Activated T-cell treated with anti-CD3 and anti-CD28 coated beads, Interleukin-2, amount 50 U/mL, for 4 hours (primary cell): Measurements from ENCODE around the gene ERICH6. TPM values are rescaled to one million over a fixed set of nuclear protein-coding genes. Genes with fewer than 3 reads are reported as not detected.

Experiments
- ATAC-seq, 2 donors: fragments of 200-7000 bp; cut with Tn5 transposase; one replicate each; pipeline ENCODE4 v1.10.0; 2021
- DNase-seq: peaks from one replicate; pipeline ENCODE4 v3.0.0-alpha.2; 2020
- H3K27me3 Mint-ChIP-seq: one replicate; pipeline ENCODE4 v1.8.0; 2021; ENCODE audit warnings: low read depth, mixed read lengths
- H3K36me3 Mint-ChIP-seq: one replicate; pipeline ENCODE4 v1.8.0; 2022; ENCODE audit warnings: mixed read lengths; ENCODE audit not compliant: insufficient read depth
- H3K4me1 Mint-ChIP-seq: one replicate; pipeline ENCODE4 v1.8.0; 2021; ENCODE audit warnings: low read depth, mixed read lengths
- H3K4me3 Mint-ChIP-seq: one replicate; pipeline ENCODE4 v1.8.0; 2021; ENCODE audit warnings: mild to moderate bottlenecking, moderate library complexity, mixed read lengths
- H3K9me3 Mint-ChIP-seq: one replicate; pipeline ENCODE4 v1.8.0; 2021; ENCODE audit warnings: mixed read lengths
- total RNA-seq, 3 donors: library from RNA; stranded (reverse); gene quantifications; one replicate each; pipeline ENCODE4 v1.2.1, GENCODE V29; 2021

The ERICH6 gene
- total RNA-seq, 3 donors from 2014 or later: not detected

DNA sequence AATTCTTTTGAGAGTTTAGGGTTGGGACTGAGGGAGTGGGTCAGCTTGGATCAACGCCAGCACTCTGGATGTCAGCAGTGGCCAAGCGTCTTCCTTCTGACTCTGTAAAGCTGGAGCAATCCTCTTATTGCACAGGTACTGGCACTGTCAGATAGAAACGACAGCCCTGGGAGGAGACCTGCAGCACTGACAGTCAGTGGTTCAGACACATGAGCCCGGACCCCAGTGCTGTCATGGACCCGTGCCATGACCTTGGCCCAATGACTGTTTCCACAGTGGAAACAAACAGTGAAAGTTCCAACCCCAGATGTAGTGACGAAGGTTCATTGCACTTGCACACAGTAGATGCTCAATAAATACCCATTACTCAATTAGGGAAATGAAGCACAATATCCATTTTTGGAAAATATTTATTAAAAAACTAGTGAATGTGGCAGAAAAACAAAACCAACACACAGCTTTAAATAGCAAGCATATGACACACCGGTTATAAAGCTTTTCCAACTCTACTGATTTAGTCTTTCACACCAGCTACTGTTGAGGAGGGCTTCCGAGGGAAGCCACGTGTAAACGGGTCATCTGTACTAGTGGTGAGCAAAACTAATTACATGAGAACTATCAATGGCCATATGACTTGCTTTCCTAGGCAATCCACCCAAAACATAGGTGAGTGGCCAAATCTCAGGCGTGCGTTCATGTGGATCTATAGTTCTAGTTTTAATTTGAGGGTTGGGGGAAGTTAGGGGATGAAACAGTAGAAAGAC is 37.2 kb upstream of the ERICH6 start:
- Mint-ChIP-seq H3K4me1 (peaks cover 89% of the 10 kb centered on the region), H3K36me3 (peaks cover 49% of the 10 kb centered on the region), H3K9me3 (no peaks in the 10 kb centered on the region), H3K27me3 (no peaks in the 10 kb centered on the region), H3K4me3 (peak overlapping the region; percentile 75)
- DNase-seq: no peak
- no peak for ATAC-seq

DNA sequence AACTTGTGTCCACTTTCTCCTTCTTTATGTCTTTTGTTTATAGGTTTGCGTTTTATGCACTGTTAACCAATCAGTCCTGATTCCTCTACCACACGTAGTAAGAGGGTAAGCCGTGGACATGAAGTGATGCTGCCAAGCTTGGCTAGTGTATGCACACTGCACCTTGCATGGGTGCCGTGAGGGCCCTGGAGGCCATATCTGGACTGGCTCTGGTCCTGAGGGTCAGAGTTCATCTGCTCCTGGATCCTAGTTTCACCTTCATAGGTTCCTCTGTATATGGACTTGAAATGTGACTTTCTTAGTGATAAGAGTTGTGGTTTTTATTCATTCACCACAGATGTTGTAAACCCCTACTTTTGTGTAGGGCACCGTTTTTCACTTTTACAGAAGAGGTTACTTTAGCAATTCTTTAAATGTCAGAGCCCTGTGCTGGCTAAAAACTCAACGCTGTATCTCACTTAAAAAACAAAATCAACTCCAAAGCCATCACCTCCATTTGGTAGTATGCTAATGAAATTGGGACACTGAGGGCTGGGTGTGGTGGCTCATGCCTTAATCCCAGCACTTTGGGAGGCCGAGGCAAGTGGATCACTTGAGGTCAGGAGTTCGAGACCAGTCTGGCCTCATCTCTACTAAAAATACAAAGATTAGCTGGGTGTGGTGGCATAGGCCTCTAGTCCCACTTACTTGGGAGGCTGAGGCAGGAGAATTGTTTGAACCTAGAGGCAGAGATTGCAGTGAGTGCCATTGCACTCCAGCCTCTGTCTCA is 36.3 kb upstream of the ERICH6 start:
- no peaks in the 10 kb centered on the region for H3K27me3 Mint-ChIP-seq
- peaks cover 48% of the 10 kb centered on the region for H3K36me3 Mint-ChIP-seq
- peak; percentile 46 to 59 for ATAC-seq
- H3K4me1 Mint-ChIP-seq: peaks cover 83% of the 10 kb centered on the region
- DNase-seq: no peak
- no peaks in the 10 kb centered on the region for H3K9me3 Mint-ChIP-seq
- H3K4me3 Mint-ChIP-seq: peak overlapping the region; percentile 75

DNA sequence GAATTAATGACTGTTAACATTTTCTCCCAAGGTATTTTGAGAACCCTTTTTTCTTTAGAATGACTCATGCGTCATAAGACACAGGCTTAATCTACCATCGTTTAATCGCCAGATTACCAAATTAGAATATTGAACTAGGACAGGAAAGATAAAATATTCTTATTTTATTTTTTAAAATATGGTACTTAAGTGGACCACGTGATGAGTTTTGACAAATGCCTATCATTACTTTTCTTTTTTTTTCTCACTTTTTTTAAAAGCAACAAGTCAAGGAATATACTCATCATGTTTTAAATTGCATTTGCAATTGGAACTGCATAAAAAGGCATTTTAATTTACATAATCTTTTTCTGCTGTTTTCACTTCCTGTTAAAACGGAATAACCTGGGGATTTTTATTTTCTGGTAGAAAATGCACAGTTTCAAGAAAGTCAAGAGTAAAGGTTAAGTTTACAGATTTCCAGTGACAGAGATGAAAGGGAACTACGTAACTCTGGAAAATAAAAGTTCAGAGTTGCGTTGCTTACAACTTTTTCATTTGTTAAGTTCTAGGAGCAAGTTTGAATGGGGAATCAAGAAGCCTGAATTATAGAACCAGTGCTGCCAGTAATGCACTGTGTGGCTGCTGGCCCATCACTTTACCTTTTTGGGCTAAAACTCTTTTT is 35.6 kb upstream of the ERICH6 start:
- Mint-ChIP-seq H3K9me3 (no peaks in the 10 kb centered on the region), H3K4me1 (peaks cover 76% of the 10 kb centered on the region), H3K36me3 (peaks cover 45% of the 10 kb centered on the region), H3K27me3 (no peaks in the 10 kb centered on the region), H3K4me3 (peak overlapping the region; percentile 75)
- ATAC-seq (peak; percentile 26 to 38), DNase-seq (no peak)

DNA sequence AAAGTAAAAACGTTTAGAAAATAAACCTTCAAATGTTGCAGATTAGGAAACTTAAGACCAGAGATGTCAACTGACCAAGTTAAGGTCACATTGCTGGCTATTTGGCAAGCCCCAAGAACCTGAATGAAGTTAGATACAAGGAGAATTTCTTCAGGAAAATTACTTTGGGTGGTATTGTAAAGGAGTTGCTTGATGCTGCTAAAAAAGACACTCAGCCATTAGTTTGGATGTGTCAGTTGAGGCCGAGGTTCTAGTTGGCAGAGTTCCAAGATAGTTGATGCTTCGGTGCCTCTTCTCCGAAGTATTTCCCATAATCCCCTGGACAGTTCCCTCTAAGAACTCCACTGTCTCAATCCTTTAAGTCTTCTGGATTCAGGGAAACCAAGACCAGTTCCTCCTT is 35.0 kb upstream of the ERICH6 start:
- peaks cover 70% of the 10 kb centered on the region for H3K4me1 Mint-ChIP-seq
- H3K9me3 Mint-ChIP-seq: no peaks in the 10 kb centered on the region
- no peaks in the 10 kb centered on the region for H3K27me3 Mint-ChIP-seq
- peaks cover 41% of the 10 kb centered on the region for H3K36me3 Mint-ChIP-seq
- DNase-seq (no peak), ATAC-seq (no peak)
- H3K4me3 Mint-ChIP-seq: peak overlapping the region; percentile 46

DNA sequence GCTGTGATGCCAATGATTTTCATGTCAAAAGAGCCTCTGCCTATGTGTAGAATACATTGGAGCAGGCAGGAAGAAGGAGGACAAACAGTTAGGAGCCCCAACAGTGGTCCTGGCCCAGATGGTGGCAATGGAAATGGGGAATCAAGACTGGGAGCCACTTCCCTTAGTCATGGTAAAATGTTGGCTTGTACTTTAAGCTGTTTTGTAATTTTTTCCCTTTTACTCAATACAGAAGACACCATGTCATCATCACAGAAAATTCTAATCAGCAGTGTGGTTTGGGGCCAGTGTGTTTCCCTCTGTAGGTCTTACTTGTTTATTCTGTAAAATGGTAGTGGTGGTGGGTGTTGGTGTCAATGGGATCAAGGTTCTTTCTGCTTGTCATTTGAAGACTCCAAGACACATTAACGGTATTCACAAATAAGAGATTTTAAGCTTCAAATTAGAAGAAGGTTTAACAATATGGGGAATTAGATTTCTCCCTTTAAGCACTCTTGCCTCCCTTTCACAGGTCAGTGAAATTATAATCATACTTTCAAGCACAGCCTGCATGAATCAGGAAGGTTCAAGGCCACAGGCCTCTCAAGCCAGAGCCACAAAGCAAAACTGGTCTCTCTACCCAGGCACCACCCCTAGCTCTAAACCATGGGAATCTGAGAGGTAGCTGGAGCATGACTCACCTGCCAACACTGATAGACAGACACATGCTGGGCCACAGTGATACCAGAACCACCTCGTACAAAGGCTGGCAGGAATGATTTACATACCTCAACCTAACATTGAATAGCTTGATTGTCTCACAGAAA is 34.4 kb upstream of the ERICH6 start:
- ATAC-seq: peak; percentile 70 to 76

DNA sequence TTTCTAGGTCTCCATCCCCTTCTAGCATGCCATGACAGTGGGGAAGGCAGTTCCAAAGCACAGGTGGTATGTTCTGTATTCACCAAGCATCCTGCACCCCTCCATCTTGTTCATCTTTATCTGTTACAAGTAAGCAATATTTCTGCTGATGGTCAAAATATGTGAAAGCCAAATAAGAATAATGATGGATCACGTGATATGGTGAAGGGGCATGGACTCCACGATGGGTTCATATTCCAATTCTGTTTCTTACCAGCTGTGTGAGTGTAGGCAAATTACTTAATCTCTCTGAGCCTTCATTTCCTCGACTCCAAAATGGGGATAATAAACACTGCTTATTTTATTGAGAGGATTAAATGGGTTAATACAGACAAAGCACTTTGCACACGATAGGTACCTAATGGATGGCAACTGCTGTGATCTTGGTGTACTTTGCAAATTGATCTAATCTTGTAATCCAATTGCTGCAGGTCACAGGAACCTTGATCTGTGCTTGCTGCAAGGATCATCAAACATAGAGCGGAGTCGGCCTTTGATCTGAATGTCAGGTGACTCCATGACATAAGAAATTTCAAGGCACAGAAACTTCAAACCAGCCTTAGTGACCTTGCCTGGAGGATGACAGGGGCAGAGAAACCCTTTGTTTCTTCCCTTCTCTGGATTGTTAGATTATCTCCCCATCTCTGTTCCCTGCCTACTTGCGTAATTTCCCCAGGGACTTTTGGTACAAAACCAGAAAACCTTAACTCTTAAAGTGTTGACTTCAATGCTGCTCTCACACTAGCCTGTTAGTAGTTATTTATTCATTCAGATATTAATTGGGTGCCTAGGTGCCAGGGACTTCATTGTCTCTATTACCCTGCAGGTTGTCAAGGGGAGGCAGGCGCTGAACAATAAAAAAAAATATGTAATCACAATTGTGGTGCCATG is 33.4 kb upstream of the ERICH6 start:
- peaks cover 56% of the 10 kb centered on the region for H3K4me1 Mint-ChIP-seq
- no peak overlapping the region for H3K4me3 Mint-ChIP-seq
- H3K27me3 Mint-ChIP-seq: no peaks in the 10 kb centered on the region
- ATAC-seq: no peak
- peaks cover 27% of the 10 kb centered on the region for H3K36me3 Mint-ChIP-seq
- DNase-seq: no peak
- H3K9me3 Mint-ChIP-seq: no peaks in the 10 kb centered on the region

More for the DNA sequence above, 34.4 kb upstream of the ERICH6 start:
- Mint-ChIP-seq H3K4me3 (peak overlapping the region; percentile 46), H3K36me3 (peaks cover 36% of the 10 kb centered on the region), H3K9me3 (no peaks in the 10 kb centered on the region), H3K4me1 (peaks cover 64% of the 10 kb centered on the region), H3K27me3 (no peaks in the 10 kb centered on the region)
- peak; percentile 21 for DNase-seq

DNA sequence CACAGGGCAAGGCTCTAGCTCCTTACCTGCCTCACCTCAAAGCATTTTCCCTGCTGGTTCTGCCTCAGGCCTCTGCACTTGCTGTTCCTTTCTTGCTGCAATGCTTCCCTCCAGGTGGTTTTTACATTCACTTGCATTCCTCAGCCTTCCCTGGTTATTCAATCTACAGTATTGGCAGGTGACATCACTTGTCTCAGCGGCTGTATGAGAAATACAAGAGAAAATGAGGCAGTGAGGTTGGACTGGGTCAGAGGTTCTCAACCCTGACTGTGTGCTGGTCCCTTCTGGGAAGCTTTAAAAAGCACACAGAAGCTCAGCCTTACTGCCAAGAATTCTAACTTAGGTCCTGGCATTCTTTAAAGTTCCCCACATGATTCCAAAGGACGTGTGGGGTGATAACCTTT is 32.6 kb upstream of the ERICH6 start:
- Mint-ChIP-seq H3K27me3 (no peaks in the 10 kb centered on the region), H3K36me3 (peaks cover 23% of the 10 kb centered on the region), H3K9me3 (no peaks in the 10 kb centered on the region), H3K4me1 (peaks cover 48% of the 10 kb centered on the region), H3K4me3 (no peak overlapping the region)
- no peak for DNase-seq
- no peak for ATAC-seq

DNA sequence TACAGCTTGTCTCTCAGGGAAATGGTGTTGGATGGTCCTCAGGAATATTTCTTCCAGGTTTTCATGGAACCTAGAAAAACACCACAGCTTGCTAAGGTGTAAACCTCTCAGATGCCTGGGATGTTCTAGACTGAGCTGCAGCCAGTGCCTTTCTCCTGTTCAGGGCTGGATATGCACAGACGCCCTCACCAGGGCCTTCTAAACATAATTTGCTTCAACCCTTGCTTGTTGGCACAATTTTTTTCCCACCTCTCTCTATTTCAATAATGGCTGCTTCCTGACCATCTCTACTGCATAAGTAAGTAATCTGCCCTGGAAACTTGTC is 31.0 kb upstream of the ERICH6 start:
- DNase-seq: no peak
- Mint-ChIP-seq H3K36me3 (peaks cover 12% of the 10 kb centered on the region), H3K9me3 (no peaks in the 10 kb centered on the region), H3K27me3 (no peaks in the 10 kb centered on the region), H3K4me1 (peaks cover 33% of the 10 kb centered on the region), H3K4me3 (no peak overlapping the region)
- no peak for ATAC-seq

DNA sequence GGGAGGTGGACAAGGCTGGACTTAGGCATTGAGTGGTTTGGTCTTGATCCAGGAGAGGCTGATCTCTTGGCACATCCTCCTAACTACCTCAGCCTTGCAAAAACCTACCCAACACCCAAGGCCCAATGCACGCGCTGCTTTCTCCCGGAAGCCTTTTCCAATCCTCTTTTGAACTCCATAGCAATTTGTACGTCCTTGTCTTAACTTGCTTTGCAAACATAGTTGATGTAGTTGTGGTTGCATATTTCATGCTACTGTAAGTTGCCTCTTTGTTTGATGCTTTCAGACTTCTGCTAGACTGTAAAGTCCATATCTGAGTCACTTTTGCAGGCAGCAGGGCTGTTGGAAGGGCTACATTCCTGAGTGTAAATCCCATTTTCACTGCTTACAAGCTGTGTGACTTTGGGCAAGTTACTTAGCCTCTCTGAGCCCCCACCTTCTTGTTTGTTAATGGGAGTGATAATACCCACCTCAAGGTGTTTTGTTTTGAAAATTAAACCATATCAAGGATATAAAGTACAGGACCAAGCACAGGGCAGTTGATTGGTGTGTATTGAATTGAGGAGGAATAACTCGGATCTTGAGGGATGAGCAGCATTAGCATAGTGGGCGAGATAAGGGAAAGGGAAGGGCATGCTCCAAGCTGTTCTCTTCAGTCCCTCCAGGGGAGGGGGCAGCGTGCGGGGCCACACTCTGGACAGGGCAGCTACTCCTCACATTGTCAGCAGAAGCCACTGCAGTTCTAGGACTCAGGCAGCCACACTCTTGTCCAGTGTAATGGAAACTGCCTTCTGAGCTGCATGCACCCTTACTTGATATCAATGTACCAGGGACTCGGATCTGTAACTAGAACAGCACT is 30.4 kb upstream of the ERICH6 start:
- no peak for DNase-seq
- Mint-ChIP-seq H3K4me3 (no peak overlapping the region), H3K4me1 (peaks cover 27% of the 10 kb centered on the region), H3K27me3 (no peaks in the 10 kb centered on the region), H3K9me3 (no peaks in the 10 kb centered on the region), H3K36me3 (peaks cover 12% of the 10 kb centered on the region)
- no peak for ATAC-seq

DNA sequence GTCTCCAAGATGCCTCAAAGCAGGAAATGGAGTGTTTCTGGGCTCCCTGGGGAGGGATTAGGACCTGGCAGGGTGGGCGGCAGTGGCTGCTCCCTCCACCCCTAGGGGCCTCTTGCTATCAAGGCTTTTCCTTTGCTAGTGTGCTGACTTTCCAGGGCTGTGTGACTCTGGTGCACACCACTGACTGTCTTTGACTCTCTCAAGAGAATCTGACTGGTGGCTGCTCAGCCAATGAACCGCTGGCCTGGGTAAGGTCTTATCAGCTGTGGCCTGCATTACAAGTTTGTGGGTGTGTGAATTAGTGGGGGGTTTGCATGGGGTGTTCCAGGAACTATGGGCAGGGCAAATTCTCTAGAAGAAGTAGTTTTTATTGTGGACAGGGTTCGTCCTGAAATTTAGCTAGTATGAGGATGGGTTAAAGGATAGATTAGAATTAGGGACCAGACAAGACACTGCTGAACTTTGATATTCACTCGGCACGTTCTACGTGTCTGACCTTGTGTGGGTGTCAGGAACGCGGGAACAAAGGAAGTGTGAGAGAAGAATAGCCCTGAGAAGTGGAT is 29.7 kb upstream of the ERICH6 start:
- ATAC-seq (no peak), DNase-seq (no peak)
- Mint-ChIP-seq H3K9me3 (no peaks in the 10 kb centered on the region), H3K36me3 (peaks cover 11% of the 10 kb centered on the region), H3K27me3 (no peaks in the 10 kb centered on the region), H3K4me1 (peaks cover 20% of the 10 kb centered on the region), H3K4me3 (no peak overlapping the region)

DNA sequence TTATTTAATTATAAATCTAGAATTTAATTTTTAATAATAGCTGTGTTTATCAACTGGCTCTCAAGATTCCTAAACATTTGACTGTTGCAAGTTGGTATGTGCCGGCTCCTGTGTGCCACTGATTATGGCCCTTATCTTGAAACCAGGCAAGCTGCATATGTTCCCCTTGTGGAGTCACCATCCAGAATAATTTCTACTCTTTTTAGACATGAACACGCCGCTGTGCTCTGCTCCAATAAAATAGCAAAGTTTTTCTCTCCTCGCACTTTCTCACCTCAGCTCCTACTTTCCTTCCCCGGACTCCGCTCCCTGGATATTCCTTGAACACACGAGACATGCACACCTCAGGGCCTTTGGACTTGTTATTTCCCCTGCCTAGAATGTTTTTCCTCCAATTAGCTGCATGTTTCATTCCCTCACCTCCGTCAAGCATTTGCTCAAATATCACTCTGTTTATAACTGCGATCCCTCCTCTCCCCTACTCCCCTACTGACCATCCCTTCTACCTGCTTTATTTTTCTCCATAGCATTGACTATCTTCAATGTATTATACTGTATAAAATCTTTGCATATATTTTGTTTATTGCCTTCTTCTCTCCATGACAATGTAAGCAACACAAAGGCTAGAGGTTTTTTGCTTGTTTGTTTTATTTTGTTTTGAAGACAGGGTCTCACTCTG is 26.1 kb upstream of the ERICH6 start:
- ATAC-seq: no peak
- Mint-ChIP-seq H3K4me1 (no peaks in the 10 kb centered on the region), H3K4me3 (no peak overlapping the region), H3K27me3 (no peaks in the 10 kb centered on the region), H3K36me3 (peaks cover 3% of the 10 kb centered on the region), H3K9me3 (no peaks in the 10 kb centered on the region)
- DNase-seq: no peak
